Measurements from ENCODE around the gene CSF3R. TPM values are rescaled to one million over a fixed set of nuclear protein-coding genes. Genes with fewer than 3 reads are reported as not detected.
"Not testable (repeated sequence)": the region's sequence is repeated elsewhere in the genome, so short reads cannot be mapped to it uniquely, and the experiment has no call there.

CSF3R gene
- total RNA-seq, 1 experiment from 2014 or later = not detected

DNA sequence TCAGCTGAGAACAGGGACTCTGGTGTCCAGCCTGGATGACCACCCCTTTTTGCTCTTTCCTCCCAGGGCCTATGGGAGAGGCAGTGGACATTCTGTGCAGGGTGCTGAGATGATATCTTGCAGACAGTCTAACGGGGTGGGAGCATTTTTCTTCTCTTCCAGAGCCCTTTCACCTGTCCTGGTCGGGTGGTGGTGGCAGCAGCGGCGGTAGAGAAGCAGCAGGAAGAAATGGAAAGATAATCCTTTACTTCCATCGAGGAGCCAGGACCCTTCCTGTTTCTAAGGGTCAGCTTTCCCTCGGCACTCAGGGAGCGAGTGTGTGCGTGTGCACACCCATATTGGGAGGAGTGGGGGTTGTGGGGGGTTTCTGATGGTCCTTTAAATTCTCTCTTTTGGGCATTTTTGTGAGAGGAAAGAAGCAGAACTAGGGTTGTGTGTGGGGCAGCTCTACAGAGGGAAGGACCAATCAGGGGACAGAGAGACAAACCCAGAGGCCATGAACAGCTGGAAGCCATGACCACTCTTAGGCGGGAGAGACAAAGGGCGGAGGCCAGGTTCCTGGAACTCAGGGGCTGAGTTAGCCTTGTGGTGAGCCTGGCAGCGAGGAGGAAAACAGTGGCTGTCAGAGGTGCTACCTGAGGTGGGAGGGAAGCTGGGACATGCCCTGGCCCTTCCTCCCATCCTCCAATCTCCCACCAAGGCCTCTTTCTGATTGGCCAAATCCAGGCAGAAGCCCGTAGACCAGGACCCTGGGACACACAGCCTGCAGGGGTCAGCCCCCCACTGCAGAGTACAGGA is 31.2 kb upstream of the CSF3R start:
- DNase-seq (ENCODE audit: low spot score) = no peak

GRCh38 chr1:36512842-36513241 is 30.1 kb upstream of the CSF3R start:
- DNase-seq (ENCODE audit: low spot score) = no peak

- DNase-seq (ENCODE audit: low spot score) = peak; percentile 49
These were observed 29.4 kb upstream of the CSF3R start for GRCh38 chr1:36511804-36512798.

DNA sequence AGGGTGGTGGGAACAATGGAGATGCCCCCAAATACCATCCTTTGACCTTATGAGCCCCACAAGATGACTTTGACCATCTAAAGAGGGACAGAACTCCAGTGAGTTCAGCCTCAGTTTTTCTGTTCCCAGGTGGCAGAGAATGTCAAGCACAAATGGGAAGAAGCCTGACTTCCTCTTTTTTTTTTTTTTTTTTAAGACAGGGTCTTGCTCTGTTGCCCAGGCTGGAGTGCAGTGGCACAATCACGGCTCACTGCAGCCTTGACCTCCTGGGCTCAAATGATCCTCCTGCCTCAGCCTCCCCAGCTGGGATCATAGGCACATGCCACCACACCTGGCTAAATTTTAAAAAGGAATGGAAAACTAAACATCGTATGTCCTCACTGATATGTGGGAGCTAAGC is 28.5 kb upstream of the CSF3R start:
- not testable (repeated sequence) for DNase-seq (ENCODE audit: low spot score)

- DNase-seq (ENCODE audit: low spot score) = no peak
These were observed 27.7 kb upstream of the CSF3R start for GRCh38 chr1:36510418-36510817.

GRCh38 chr1:36508257-36508656 is 25.5 kb upstream of the CSF3R start:
- DNase-seq (ENCODE audit: low spot score) = no peak

DNA sequence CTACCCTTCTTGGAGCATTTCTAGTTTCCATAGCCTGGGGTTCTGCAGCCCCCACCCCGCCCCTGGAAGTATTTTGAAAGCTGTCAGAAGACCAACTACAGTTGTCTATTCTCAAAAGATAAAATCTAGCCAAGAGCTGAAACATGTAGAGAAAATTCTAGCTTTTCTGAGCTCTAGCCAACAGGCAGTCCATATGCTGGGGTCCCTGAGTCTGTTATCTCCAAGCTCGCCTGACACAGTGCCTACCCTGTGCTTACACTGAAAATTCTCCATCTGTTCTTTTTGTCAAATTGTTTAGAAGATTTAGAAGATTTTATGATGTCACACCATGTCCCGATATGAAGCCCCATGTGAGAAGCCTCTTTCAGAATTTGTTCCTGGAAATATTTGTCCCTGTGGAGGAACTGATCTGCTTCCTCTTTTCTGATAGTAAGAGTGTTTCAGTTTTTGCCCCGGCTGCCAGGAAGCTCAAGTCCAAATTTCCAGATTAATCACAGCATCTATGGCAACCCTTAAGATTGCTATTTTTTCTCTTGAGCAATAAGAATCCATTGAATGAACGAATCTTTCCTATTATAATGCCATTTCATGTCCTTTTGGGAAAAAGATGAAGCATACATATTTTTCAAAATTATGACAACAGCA is 23.7 kb upstream of the CSF3R start:
- DNase-seq (ENCODE audit: low spot score) = no peak

GRCh38 chr1:36503733-36504132 is 21.0 kb upstream of the CSF3R start:
- no peak for DNase-seq (ENCODE audit: low spot score)

- no peak for DNase-seq (ENCODE audit: low spot score)
These were observed 20.4 kb upstream of the CSF3R start for GRCh38 chr1:36503159-36503558.

DNA sequence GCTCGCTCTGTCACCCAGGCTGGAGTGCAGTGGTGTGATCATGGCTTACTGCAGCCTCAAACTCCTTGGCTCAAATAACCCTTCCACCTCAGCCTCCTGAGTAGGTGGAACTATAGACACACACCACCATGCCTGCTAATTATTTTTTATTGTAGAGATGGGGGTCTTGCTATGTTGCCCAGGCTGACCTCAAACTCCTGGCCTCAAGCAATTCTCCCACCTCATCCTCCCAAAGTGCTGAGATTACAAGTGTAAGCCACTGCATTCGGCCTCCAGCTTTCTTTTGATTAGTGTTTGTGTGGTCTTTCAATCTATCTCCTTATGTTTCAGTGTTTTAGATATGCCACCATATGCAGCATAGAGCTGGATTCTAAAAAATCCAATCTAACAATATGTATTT is 19.9 kb upstream of the CSF3R start:
- DNase-seq (ENCODE audit: low spot score) = no peak

GRCh38 chr1:36501911-36502310 is 19.2 kb upstream of the CSF3R start:
- DNase-seq (ENCODE audit: low spot score) = not testable (repeated sequence)

- no peak for DNase-seq (ENCODE audit: low spot score)
These were observed 14.5 kb upstream of the CSF3R start for GRCh38 chr1:36497207-36497606.

GRCh38 chr1:36494971-36495370 is 12.3 kb upstream of the CSF3R start:
- DNase-seq (ENCODE audit: low spot score) = no peak

DNA sequence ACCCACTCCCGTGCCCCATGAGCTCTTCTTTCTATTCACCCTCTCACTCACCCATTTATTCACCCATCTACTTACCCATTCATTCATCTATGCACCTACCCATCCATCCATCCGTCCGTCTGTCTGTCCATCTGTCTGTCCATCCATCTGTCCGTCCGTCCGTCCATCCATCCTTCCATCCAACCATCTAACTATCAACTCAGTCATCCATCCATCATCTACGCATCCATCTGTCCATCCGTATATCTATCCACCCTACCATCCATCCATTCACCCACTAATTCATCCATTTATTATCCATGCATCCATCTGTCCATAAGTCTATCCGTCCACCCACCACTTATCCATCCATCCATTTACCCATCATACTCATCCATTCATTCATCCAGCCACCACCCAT is 10.8 kb upstream of the CSF3R start:
- DNase-seq (ENCODE audit: low spot score) = no peak

- DNase-seq (ENCODE audit: low spot score) = no peak
These were observed 9.8 kb upstream of the CSF3R start for GRCh38 chr1:36492491-36492890.

GRCh38 chr1:36489258-36490051 is 6.7 kb upstream of the CSF3R start:
- not testable (repeated sequence) for DNase-seq (ENCODE audit: low spot score)

GRCh38 chr1:36487906-36488305 is 5.2 kb upstream of the CSF3R start:
- DNase-seq (ENCODE audit: low spot score) = no peak

DNA sequence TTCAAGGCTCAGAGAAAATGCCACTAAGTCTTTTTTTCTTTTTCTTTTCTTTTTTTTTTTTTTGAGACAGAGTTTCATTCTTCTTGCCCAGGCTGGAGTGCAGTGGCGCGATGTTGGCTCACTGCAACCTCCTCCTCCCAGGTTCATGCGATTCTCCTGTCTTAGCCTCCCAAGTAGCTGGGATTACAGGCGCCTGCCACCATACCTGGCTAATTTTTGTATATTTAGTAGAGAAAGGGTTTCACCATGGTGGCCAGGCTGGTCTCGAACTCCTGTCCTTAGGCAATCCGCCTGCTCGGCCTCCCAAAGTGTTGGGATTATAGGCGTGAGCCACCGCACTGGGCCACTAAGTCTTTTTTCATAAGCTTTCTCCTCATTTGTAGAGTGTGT is 4.6 kb upstream of the CSF3R start:
- not testable (repeated sequence) for DNase-seq (ENCODE audit: low spot score)

DNA sequence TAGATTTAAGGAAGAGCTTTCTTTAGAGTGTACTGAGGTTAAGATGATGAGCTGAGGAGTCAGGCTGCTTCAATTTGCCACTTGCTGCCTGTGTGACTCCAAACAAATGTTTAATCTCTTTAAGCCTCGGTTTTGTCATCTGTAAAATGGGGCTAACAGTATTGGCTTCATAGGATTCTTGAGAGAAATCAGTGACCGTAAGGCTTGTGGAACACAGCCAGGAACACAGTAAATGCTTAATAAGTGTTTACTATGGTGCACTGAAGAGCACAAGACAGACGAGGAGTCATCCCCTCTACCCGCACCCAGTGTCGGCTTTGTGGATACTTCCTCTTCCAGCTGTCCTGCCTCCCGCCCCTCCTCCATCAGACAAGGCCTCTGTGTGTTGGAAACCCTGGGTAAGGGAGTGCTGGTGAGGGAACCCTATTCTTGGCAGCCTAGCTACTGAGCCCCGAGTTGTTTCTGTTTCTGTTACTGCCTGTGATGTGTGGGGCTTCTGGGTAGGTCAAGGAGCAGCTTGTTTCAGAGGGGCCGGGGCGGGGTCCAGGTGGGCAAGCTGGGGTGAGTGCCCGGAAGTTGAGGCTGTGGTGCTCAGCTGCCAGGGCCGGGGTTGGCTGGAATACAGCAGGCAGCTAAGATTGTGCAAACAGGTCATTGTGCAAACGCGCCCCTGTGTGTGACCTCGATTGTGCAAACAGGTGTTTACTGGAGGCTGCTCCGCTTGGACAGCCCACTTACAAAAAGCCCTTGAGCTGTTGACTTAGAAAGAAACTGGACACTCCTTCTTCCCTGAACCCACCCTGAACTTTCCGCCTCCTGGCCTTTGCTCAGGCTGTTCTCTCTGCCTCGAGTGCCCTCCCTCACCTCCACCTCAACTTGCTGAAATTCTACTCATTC is 4.0 kb upstream of the CSF3R start:
- DNase-seq (ENCODE audit: low spot score) = no peak

DNA sequence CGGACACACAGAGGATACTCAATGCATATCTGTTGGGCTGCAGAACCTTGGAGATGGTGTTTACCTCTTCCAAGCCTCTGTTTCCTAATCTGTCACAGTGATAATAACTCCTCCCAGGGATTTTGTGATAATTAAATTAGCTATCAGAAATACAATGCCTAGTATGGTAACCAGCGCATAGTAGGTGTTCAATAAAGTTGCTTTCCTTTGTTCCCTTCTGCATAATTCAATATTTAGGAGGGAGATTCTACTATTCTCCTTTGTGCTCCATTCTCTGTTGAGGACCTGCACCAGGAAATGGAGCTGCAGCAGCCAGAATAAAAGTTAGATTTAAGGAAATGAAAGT is 3.4 kb upstream of the CSF3R start:
- no peak for DNase-seq (ENCODE audit: low spot score)

Measured in A172 (cell line).